GM12878 (cell line): ENCODE data around the gene RRAD.

Experiments
- ASH2L ChIP-seq: fragments of 300-600, 200-600 bp; sonication (generic); IDR thresholded peaks from 2 replicates; pipeline ENCODE4 v1.6.1; 2017; ENCODE audit warnings: low read depth, mild to moderate bottlenecking, borderline replicate concordance
- POLR2A ChIP-seq: IDR thresholded peaks from 2 replicates; pipeline ENCODE4 v1.6.1; 2011; ENCODE audit warnings: low read depth, mild to moderate bottlenecking, low read length
- POLR2AphosphoS5 ChIP-seq: IDR thresholded peaks from 2 replicates; pipeline ENCODE4 v1.6.1; 2011; ENCODE audit warnings: mild to moderate bottlenecking, low read length, inconsistent platforms
- RB1 ChIP-seq: fragments of 450-650 bp; formaldehyde crosslinking; IDR thresholded peaks from 2 replicates; pipeline ENCODE4 v1.6.1; 2017; ENCODE audit warnings: mild to moderate bottlenecking, borderline replicate concordance
- SMARCA5 ChIP-seq: fragments of 450-650 bp; IDR thresholded peaks from 2 replicates; pipeline ENCODE4 v1.6.1; 2017; ENCODE audit warnings: mild to moderate bottlenecking
- TF ChIP-seq, protein P1 (sequence below): IDR thresholded peaks from 2 replicates; pipeline ENCODE4 v1.6.1; 2011; ENCODE audit warnings: low read depth, mild to moderate bottlenecking, low read length, moderate library complexity, borderline replicate concordance; ENCODE audit errors: extremely low read depth
- TF ChIP-seq, protein P2 (sequence below): IDR thresholded peaks from 2 replicates; pipeline ENCODE4 v1.6.1; 2012; ENCODE audit warnings: low read depth, low read length, improper control_type of control experiment
- TF ChIP-seq, protein P3 (sequence below), 3 experiments: IDR thresholded peaks in 2 of 3; conservative IDR thresholded peaks in 1 of 3; 2 replicates each; pipeline ENCODE4 v1.5.1; 2011; ENCODE audit warnings: low read depth in 3 of 3, low read length in 3 of 3, mild to moderate bottlenecking in 3 of 3, control low read depth in 2 of 3, moderate library complexity in 2 of 3, inconsistent platforms in 1 of 3, mixed read lengths in 1 of 3; ENCODE audit not compliant: control insufficient read depth in 2 of 3, insufficient read depth in 1 of 3; ENCODE audit errors: extremely low read depth in 1 of 3
- TF ChIP-seq, protein P4 (sequence below): IDR thresholded peaks from 2 replicates; pipeline ENCODE4 v1.6.1; 2011; ENCODE audit warnings: borderline replicate concordance, low read depth, mild to moderate bottlenecking, moderate library complexity, low read length; ENCODE audit not compliant: insufficient read depth, poor library complexity, severe bottlenecking
- TF ChIP-seq, protein P5 (sequence below): IDR thresholded peaks from 2 replicates; pipeline ENCODE4 v1.6.1; 2012; ENCODE audit warnings: low read depth, low read length, improper control_type of control experiment

DNA sequence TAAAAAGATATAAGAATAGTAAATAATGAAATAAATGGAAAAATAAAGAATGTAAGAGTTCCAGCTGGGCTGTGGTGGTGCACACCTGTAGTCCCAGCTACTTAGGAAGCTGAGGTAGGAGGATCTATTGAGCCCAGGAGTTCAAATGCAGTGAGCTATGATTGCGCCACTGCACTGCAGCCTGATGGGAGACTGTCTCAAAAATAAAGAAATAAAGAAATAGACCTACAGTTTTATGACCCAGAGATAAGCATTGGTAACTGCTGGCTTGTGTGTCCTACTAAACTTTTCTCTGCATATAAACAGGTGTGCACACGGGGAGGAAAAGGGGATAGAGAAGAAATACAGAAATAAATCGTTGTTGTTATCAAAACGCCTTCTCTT is 52.8 kb downstream of the RRAD start:
- TF ChIP-seq, protein P1, sequence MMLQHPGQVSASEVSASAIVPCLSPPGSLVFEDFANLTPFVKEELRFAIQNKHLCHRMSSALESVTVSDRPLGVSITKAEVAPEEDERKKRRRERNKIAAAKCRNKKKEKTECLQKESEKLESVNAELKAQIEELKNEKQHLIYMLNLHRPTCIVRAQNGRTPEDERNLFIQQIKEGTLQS: no peak
- TF ChIP-seq ASH2L (no peak), POLR2A (no peak), SMARCA5 (no peak), POLR2AphosphoS5 (no peak), RB1 (no peak)
- TF ChIP-seq, protein P2, sequence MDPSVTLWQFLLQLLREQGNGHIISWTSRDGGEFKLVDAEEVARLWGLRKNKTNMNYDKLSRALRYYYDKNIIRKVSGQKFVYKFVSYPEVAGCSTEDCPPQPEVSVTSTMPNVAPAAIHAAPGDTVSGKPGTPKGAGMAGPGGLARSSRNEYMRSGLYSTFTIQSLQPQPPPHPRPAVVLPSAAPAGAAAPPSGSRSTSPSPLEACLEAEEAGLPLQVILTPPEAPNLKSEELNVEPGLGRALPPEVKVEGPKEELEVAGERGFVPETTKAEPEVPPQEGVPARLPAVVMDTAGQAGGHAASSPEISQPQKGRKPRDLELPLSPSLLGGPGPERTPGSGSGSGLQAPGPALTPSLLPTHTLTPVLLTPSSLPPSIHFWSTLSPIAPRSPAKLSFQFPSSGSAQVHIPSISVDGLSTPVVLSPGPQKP: no peak
- TF ChIP-seq, protein P3, sequence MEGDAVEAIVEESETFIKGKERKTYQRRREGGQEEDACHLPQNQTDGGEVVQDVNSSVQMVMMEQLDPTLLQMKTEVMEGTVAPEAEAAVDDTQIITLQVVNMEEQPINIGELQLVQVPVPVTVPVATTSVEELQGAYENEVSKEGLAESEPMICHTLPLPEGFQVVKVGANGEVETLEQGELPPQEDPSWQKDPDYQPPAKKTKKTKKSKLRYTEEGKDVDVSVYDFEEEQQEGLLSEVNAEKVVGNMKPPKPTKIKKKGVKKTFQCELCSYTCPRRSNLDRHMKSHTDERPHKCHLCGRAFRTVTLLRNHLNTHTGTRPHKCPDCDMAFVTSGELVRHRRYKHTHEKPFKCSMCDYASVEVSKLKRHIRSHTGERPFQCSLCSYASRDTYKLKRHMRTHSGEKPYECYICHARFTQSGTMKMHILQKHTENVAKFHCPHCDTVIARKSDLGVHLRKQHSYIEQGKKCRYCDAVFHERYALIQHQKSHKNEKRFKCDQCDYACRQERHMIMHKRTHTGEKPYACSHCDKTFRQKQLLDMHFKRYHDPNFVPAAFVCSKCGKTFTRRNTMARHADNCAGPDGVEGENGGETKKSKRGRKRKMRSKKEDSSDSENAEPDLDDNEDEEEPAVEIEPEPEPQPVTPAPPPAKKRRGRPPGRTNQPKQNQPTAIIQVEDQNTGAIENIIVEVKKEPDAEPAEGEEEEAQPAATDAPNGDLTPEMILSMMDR (IDR thresholded peaks at IDR 0.05 in 2 of 3, conservative IDR thresholded peaks at IDR 0.05 in 1 of 3; ENCODE audit: control insufficient read depth in 2 of 3, extremely low read depth in 1 of 3, insufficient read depth in 1 of 3, low read depth in 3 of 3, low read length in 3 of 3): no peak
- TF ChIP-seq, protein P4, sequence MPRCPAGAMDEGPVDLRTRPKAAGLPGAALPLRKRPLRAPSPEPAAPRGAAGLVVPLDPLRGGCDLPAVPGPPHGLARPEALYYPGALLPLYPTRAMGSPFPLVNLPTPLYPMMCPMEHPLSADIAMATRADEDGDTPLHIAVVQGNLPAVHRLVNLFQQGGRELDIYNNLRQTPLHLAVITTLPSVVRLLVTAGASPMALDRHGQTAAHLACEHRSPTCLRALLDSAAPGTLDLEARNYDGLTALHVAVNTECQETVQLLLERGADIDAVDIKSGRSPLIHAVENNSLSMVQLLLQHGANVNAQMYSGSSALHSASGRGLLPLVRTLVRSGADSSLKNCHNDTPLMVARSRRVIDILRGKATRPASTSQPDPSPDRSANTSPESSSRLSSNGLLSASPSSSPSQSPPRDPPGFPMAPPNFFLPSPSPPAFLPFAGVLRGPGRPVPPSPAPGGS: no peak
- TF ChIP-seq, protein P5, sequence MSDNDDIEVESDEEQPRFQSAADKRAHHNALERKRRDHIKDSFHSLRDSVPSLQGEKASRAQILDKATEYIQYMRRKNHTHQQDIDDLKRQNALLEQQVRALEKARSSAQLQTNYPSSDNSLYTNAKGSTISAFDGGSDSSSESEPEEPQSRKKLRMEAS: no peak
